ENCODE measurements around the gene CBR3.
A peak's percentile ranks its signal among the peaks of the same experiment; 100 is the strongest.
"Not testable (repeated sequence)": the region's sequence is repeated elsewhere in the genome, so short reads cannot be mapped to it uniquely, and the experiment has no call there.

CBR3 gene

GRCh38 chr21:36120304-36120888, 14.5 kb upstream of the CBR3 start:
- DNase-seq = no peak

GRCh38 chr21:36122977-36123376, 11.9 kb upstream of the CBR3 start:
- DNase-seq = no peak

GRCh38 chr21:36124395-36124794, 10.5 kb upstream of the CBR3 start:
- DNase-seq = no peak

GRCh38 chr21:36125512-36126207, 9.2 kb upstream of the CBR3 start:
- peak in 2 of 4 experiments; percentile 18 to 40 for DNase-seq

- DNase-seq = no peak
Observed at GRCh38 chr21:36126208-36126565, 8.7 kb upstream of the CBR3 start.

- no peak for DNase-seq
Observed at GRCh38 chr21:36126621-36127110, 8.2 kb upstream of the CBR3 start.

- no peak for DNase-seq
Observed at GRCh38 chr21:36127250-36127904, 7.5 kb upstream of the CBR3 start.

GRCh38 chr21:36127977-36128376, 6.9 kb upstream of the CBR3 start:
- DNase-seq = no peak

- DNase-seq = no peak
Observed at GRCh38 chr21:36129219-36129618, 5.7 kb upstream of the CBR3 start.

- DNase-seq = not testable (repeated sequence)
Observed at GRCh38 chr21:36130414-36130762, 4.5 kb upstream of the CBR3 start.

GRCh38 chr21:36130839-36131238, 4.0 kb upstream of the CBR3 start:
- not testable (repeated sequence) for DNase-seq

GRCh38 chr21:36132696-36133095, 2.2 kb upstream of the CBR3 start:
- DNase-seq = no peak

GRCh38 chr21:36135391-36136102, 668 bp downstream of the CBR3 start:
- DNase-seq = peak in 1 of 4 experiments; percentile 45

GRCh38 chr21:36139791-36140190, 4.9 kb downstream of the CBR3 start:
- not testable (repeated sequence) for DNase-seq

- DNase-seq = peak; percentile 36 to 62 (median 53)
Observed at GRCh38 chr21:36141513-36141925, 6.6 kb downstream of the CBR3 start.

- DNase-seq = not testable (repeated sequence)
Observed at GRCh38 chr21:36144233-36144632, 9.4 kb downstream of the CBR3 start.

GRCh38 chr21:36145259-36145658, 10.4 kb downstream of the CBR3 start:
- no peak for DNase-seq

- no peak for DNase-seq
Observed at GRCh38 chr21:36147911-36148310, 13.0 kb downstream of the CBR3 start.

- DNase-seq = no peak
Observed at GRCh38 chr21:36148886-36149285, 14.0 kb downstream of the CBR3 start.

- DNase-seq = no peak
Observed at GRCh38 chr21:36149788-36150711, 15.2 kb downstream of the CBR3 start.

GRCh38 chr21:36155603-36156338, 20.9 kb downstream of the CBR3 start:
- DNase-seq = no peak
